ENCODE results near the gene TFF2.

DNA sequence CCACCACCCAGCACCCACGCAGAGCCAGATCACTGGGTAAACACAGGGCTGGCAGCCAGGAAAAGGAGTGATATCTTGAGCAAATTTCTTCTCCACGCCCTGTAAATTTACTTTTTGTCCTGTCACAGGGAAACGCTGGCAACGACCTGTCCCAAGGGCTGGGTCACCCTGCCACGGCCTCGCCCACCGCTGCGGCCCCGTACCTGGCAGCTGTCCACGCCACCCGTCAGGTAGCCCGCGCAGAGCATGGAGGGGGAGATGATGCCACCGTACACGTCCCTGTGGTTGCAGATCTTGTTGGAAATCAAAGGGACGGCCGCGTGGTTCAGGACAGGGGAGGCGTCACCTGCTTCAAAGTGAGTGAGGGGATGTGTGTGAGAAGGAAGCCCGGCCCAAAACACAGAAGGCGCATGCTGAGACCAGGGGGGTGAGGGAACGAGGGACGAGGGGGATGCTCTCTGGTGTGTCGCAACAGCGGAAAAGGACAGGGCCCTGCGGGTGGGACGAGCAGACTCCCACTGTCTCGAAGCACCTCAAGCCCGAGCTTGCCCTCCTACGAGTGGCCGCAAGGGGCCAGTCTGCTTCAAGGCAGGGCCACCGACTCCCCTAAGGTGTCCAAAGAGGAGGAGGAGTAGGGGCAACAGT is 25.7 kb upstream of the TFF2 start:
- TF ChIP-seq POLR2AphosphoS5 (IDR thresholded peaks at IDR 0.05) (no peak), CTCF (IDR thresholded peaks at IDR 0.05 in 8 of 11, conservative IDR thresholded peaks at IDR 0.05 in 3 of 11) (peak in 1 of 11 experiments; percentile 45)

All from spleen (tissue), 7 donors.